Activated CD4-positive, alpha-beta T cell treated with anti-CD3 and anti-CD28 coated beads, Interleukin-2, amount 50 U/mL, for 1 hour (primary cell): Measurements from ENCODE around the gene HPS3.
"Not testable (repeated sequence)": the region's sequence is repeated elsewhere in the genome, so short reads cannot be mapped to it uniquely, and the experiment has no call there.

Source experiments
- DNase-seq: peaks from one replicate; pipeline ENCODE4 v3.0.0-alpha.2; 2020

Gene HPS3

GRCh38 chr3:149188494-149188893 lies 59.1 kb downstream of the HPS3 start:
- no peak for DNase-seq

GRCh38 chr3:149195221-149195620 lies 65.8 kb downstream of the HPS3 start:
- DNase-seq: no peak

GRCh38 chr3:149196805-149197592 lies 67.6 kb downstream of the HPS3 start:
- DNase-seq: not testable (repeated sequence)

DNA sequence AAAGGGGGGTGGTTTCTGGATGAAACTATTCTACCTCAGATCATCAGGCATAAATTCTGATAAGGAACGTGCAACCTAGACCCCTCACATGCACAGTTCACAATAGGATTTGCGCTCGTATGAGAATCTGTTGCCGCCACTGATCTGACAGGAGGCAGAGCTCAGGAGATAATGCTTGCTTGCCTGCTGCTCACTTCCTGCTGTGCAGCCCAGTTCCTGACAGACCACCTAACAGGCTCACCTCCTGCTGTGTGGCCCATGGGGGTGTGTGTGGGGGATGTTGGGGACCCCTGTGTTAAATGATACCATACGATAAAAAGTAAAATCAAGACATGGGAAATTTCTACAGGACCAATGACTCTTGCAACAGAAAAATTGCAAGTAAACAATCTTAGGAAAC lies 68.2 kb downstream of the HPS3 start:
- DNase-seq: no peak

- DNase-seq: no peak
These were observed 69.2 kb downstream of the HPS3 start for GRCh38 chr3:149198611-149199010.

GRCh38 chr3:149199474-149199873 lies 70.0 kb downstream of the HPS3 start:
- DNase-seq: no peak

- DNase-seq: no peak
These were observed 74.3 kb downstream of the HPS3 start for GRCh38 chr3:149203758-149204157.

- no peak for DNase-seq
These were observed 75.1 kb downstream of the HPS3 start for GRCh38 chr3:149204390-149204991.

GRCh38 chr3:149207475-149207874 lies 78.0 kb downstream of the HPS3 start:
- no peak for DNase-seq

- DNase-seq: no peak
These were observed 80.0 kb downstream of the HPS3 start for GRCh38 chr3:149209431-149209830.

GRCh38 chr3:149212386-149212785 lies 82.9 kb downstream of the HPS3 start:
- no peak for DNase-seq

DNA sequence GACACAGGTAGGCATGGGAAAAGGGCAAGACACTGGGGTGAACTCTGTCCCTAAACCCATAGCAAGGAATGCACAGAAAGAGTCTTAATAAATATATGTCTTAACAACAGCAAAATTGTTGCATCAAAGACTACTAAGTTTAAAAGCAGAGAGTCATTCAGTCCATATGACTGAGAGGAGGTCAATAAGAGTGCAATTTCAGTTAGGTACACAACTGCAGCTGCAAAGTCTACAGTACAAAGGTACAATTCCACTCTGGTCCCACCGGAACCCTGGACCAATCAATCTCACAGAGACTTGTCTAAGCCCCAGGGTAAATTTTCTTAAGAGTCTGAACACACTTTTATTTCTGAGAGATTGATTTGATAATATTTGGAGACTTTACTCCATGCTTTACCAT lies 85.3 kb downstream of the HPS3 start:
- DNase-seq: no peak

GRCh38 chr3:149215515-149215914 lies 86.1 kb downstream of the HPS3 start:
- no peak for DNase-seq

GRCh38 chr3:149216193-149216869 lies 86.9 kb downstream of the HPS3 start:
- no peak for DNase-seq

DNA sequence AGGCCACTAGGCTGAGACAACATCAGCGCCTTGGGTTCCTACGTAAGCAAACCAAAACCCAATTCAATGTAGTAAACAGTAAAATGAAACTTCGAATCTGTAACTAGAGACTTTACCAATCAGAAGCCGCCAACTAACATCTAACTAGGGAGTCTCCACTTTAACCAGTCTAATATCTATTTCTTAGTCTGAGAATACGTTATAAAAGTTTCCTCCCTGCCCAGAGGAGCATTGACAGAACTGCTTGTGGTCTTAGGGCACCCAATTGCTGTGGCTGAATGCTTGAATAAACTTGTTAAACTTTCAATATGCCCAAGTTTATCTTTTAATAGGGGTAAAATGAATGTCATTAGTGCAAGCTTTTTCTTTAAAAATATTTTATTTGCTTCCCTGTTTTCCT lies 87.9 kb downstream of the HPS3 start:
- DNase-seq: no peak

DNA sequence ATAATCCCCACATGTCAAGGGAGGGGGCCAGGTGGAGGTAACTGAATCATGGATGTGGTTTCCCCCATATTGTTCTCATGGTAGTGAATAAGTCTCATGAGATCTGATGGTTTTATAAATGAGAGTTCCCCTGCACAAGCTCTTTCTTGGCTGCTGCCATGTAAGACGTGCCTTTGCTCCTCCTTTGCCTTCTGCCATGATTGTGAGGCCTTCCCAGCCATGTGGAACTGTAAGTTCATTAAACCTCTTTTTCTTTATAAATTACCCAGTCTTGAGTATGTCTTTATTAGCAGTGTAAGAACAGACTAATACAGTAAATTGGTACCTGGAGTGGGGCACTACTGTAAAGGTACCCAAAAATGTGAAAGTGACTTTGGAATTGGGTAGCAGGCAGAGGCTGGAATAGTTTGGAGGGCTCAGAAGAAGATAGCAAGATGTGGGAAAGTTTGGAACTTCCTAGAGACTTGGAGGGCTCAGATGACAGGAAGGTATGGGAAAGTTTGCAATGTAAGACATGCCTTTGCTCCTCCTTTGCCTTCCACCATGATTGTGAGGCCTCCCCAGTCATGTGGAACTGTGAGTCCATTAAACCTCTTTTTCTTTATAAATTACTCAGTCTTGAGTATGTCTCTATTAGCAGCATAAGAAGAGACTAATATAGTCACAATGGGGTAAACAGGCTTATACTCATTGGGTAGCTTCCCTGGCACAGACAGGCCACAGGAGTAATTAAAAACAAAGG lies 90.1 kb downstream of the HPS3 start:
- DNase-seq: not testable (repeated sequence)

DNA sequence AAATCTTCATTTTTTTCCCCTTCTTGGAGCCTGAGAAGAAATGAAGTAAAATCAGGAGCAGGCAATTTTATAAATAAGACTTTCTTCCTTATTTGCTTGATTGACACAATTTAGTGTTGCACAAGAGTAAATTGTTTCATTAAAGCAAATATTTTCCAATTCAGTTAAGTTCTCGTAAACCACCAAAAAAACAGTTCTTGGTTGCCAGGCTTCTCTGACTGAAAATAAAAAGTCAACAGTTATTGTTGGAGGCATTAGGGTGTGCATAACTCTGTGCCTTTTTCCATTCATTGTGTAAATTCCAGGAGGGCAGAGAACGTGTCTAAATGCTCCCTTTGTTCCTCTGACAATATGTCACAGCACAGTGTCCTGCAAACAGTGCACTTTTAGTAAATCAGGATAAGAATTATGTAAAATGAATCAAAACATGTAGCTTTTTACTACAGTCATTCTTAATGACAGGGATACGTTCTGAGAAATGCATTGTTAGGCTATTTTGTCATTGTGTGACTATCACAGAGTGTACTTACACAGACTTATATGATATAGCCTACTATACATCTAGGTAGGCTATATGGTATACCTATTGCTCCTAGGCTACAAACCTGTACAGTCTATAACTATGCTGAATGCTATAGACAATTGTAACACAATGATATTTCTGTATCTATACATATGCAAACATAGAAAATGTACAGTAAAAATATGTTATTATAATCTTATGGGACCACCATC lies 92.5 kb downstream of the HPS3 start, which contains the start of gene CP:
Gene CP, minus strand, starts transcription at position 47 of the 735 bp plus-strand sequence. Its CDS starts 37 bp downstream, at position 10.
- DNase-seq: no peak
